Fibroblast of gingiva (primary cell): ENCODE data around the gene GLYAT.
"Not testable (repeated sequence)": the region's sequence is repeated elsewhere in the genome, so short reads cannot be mapped to it uniquely, and the experiment has no call there.

ENCODE experiments used
- DNase-seq: peaks from one replicate; pipeline ENCODE4 v3.0.0-alpha.2; 2011; ENCODE audit warnings: low read depth

GLYAT gene

GRCh38 chr11:58742981-58743880 is 11.5 kb upstream of the GLYAT start:
- no peak for DNase-seq

GRCh38 chr11:58742140-58742539 is 10.4 kb upstream of the GLYAT start:
- no peak for DNase-seq

- no peak for DNase-seq
These were observed 9.4 kb upstream of the GLYAT start for GRCh38 chr11:58741127-58741526.

DNA sequence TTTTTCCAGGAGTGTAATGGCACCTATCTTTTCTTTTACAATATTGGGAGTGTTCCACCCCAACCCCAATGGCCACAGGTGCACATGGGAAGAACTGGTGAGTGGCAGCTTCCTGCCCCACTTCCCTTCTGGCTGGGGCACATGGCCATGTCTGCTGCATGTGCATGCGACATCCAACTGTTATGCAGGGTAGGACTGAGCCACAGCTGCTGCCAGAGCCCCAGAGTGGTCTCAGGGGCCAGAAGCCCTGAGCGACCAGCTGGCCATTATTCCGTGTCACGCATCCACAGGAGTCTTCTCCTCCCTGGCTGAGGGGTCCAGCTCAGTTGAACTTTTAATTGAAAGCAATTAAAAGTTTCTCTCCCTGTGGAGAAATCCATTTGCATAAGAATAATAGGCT is 8.7 kb upstream of the GLYAT start:
- DNase-seq: no peak

DNA sequence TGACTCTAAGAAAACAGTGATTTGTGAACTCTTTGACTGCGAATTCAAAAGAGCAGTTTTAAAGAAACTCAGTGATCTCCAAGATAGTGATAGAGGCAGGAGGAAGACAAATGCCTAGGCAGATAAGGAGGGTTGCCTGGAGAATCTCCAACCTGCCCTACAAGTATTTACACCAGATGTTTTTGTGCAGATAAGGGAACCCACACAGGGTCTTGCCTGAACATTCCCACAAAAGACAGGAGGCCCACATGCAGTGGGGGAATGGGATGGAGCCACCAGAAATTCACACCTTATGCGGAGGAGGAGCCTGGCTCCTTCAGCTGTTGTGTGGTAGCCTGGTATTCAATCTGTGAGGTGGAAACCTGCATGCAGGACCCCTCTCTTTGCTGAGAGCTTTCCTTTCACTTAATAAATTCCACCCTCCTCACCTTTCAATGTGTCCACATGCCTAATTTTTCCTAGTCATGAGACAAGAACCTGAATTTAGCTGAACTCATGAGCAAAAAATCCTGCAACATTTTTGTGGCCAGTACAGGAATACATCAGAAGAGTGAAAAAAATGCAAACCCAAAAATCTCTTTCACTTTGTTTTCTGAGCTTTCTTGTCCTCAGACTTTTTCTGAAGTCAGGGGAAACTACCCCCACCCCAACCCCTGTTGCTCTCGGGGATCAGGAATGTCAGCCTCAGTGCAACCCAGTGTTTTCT is 8.1 kb upstream of the GLYAT start:
- no peak for DNase-seq

- DNase-seq: no peak
These were observed 3.1 kb upstream of the GLYAT start for GRCh38 chr11:58734681-58735490.

DNA sequence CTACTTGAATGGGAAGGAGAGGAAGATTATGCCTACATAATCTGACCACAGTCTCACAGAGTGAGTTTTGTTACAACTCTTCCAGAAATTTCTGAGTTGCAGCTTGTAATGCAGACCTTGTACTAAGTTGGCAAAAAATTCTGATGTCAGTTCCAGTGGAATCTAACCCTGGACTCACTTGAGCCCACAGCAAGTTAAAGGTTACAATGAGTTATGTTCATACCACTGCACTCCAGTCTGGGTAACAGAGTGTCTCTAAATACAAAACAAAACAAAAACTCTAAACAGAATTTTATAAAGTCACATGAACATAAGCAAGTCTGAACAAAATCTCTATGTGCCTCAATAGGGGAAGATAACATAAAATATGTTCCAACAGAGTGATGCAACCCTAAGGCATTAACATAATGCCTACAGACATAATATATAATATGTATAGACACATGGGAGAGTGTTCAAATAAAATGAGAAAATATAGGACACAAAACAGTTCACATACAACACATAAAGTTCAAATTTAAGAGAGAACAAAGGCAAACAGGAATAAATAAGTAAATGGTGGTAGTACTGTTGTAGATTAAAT is 1.1 kb downstream of the GLYAT start:
- DNase-seq: no peak

GRCh38 chr11:58727415-58727797 is 4.3 kb downstream of the GLYAT start:
- no peak for DNase-seq

- no peak for DNase-seq
These were observed 4.9 kb downstream of the GLYAT start for GRCh38 chr11:58726737-58727414.

- DNase-seq: no peak
These were observed 12.2 kb downstream of the GLYAT start for GRCh38 chr11:58719406-58720117.

DNA sequence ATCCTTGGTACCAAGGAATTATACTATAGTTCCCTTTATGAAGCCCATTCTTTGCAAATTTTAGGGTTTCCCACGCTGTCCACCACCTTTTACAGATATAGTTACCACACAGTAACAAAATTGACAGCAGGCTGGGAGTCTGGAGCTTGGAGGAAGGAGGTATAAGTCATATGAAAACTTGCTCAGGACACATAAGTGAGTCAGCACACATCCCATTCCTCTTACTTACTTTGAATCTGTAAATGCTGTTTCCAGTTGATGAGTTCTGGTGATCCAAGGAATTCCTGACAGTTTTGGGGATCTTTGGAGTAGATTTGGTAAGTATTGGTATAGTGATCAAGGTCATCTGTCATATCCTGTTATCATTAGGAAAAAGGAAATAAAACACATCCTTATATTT is 19.2 kb downstream of the GLYAT start:
- no peak for DNase-seq

- no peak for DNase-seq
These were observed 19.9 kb downstream of the GLYAT start for GRCh38 chr11:58711832-58712231.

- no peak for DNase-seq
These were observed 24.0 kb downstream of the GLYAT start for GRCh38 chr11:58707767-58708166.

GRCh38 chr11:58696825-58697224 is 34.9 kb downstream of the GLYAT start:
- DNase-seq: not testable (repeated sequence)

GRCh38 chr11:58693026-58693425 is 38.7 kb downstream of the GLYAT start:
- DNase-seq: no peak

DNA sequence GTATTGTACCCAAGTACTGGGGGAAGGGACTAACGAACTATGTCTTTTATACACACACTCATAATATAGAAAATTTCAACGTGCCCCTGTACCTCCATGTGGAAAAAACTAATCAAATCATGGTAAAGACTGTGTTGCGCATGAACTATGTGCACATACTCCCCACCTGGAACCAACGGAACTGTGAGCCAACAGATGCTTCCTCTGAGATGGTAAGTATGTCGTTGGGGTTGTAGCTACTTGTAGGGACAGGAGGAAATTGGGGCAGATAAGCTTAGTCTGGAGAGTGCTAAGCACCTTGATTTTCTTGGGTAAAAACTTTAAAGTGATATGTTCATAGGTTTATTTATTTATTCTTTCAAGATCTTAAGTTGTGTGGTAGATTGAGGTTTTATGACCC is 40.1 kb downstream of the GLYAT start:
- DNase-seq: no peak

DNA sequence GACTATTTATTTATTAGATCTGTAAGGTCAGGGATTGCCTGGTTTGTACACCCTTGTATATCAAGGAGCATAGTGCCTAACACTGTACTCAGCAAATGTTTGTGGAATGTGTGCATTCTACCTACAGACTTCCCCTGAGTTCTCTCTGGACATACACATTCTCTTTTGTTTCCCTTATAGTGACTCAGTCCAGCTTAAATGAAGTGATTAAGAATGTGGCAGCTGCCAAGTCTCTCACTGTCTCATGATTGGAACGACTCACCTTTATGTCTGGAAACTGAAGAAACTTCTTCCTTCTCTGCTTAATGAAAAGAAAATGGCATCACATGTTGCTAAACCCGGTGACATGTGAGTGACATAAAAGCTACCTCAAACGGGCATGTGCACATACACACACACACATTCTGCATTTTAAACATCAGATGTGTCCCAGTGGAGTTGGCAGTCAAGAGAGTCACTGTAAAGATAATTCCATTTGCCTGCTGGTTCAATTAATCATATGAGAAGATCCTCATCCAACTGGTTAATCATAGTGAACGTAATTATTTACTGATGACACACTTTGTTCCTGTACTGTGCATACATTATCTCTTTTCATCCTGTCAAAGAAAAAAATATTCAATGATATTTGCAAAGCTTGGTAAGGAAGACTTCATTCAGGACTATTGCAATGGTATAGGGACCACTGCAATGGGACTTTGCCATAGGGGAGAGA is 42.8 kb downstream of the GLYAT start:
- DNase-seq: no peak

DNA sequence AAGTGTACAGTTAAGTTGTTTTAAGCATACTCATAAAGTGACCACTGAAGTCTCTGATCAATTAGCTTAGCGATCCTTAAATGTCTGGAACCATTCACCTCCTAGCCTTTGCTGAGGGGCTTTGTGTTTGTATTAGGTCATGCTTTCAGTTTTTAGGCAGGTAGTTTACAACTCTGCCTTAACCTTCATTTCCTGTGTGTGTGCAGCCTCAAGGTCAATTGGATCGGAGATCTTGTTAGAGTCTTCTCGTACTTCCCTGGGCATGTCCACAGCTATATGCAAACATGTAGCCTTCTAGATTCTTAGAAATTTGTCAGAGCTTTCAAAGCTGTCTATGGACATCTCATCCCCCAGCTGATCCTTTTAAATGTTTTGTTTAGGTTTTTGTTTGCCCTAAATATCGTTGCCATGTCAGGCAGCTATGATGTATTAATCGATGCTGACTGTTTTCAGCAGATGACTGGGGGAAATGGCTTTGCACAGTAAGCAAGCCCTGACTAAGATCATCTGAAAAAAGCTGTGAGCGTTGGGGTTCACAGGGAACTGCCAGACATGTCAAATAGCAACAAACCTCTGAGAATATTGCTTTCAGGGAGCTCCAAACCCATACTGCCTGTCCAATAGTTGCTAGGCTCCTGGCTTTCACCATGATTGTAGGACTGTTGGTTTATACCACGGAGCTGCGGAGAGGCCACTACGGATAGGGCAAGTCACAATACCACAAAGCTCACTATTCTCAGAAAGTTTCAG is 45.6 kb downstream of the GLYAT start:
- no peak for DNase-seq

DNA sequence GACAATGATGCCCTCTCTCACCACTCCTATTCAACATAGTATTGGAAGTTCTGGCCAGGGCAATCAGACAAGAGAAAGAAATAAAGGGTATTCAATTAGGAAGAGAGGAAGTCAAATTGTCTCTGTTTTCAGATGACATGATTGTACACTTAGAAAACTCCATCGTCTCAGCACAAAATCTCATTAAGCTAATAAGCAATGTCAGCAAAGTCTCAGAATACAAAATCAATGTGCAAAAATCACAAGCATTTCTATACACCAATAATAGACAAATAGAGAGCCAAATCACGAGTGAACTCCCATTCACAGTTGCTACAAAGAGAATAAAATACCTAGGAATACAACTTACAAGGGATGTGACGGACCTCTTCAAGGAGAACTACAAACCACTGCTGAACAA is 49.1 kb downstream of the GLYAT start:
- DNase-seq: not testable (repeated sequence)

GRCh38 chr11:58677536-58677935 is 54.2 kb downstream of the GLYAT start:
- DNase-seq: not testable (repeated sequence)
